Measurements from ENCODE around the gene HOXB9.

HOXB9 gene

DNA sequence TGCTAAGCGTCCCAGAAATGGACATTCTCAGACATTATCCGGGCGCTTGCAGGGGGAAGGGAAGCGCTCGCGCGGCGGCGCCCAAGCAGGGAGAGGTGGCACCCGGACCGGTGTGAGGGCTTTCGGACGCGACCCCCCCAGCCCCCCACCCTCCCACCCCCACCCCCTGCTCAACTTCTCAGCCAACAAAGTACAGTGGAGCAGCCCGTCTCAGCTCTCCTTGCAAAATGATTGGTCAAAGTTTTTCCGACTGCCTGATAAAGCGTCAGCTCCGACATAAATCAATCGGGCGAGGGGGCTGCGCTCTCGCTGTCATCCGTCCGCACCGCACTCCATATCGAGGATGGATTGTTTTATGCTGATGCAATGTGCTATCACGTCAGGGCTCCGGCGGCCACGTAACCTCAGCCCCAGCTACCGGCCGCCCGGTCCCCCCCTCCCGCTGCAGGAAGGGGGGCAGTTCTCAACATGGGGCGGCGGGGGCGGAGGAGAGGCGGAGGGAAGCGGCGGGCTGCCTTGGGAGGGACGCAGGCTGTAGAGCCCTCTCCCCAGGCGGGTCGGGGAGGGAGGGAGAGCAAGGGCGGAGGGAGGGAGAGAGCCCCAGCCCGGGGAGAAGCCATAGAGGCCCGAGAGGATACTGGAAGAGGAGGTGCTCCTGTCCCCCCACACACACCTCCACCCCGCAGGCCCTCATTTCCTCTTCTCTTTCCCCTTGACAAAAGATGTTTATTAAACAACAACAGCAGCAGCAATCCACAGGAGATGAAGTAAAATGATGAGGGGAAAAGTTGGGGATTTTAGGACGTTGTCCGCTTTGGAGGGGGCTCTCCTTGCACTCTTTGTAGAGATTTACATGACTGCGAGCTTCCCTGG lies at the start of gene HOXB9:
Gene HOXB9 (minus strand): TSS at position 114 of the 873 bp plus-strand sequence. CDS start 89 bp downstream, at position 25.
- DNase-seq (ENCODE audit: low read depth), result peak; percentile 92

DNA sequence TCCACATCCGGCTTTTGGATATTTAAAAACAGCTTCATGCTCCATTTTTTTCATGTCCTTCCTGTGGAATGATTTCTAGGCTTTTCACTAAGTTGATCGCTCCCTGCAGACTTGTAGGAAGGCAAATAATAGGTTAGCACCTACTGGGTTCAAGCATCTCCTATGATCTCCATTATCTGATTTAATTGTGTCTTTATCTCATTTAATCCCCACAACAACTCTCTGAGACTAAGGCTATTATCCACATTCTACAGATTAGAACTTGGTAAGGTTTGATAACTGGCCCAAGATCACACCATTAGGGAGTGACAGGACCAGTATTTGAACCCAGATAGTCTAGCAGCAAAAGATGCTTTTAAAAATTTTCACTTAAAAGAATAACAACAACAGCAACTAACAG lies 46.2 kb upstream of the HOXB9 start:
- DNase-seq (ENCODE audit: low read depth), result no peak

DNA sequence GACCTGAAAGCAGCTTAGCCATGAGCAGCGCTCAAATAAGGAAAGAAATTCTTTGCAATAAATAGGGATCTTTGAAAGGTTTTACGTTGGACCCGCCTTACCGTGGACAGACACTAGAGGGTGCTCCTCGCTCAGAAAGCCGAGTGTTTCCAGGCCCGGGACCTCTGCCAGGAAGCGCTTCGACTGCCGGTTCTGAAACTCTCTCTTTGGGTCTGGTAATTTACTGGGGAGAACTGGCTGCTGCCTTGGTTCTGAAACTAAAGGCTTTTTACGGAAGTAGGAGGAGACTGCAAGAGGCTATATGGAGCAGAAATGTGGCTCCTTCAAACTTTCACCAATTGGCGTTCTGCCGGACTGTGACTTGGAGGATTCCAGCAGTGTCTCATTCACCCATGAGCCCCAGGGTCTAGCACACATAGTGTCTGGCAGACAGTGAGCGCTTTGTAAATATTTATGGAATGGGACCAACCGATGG lies 45.6 kb upstream of the HOXB9 start:
- DNase-seq (ENCODE audit: low read depth), result peak; percentile 54

DNA sequence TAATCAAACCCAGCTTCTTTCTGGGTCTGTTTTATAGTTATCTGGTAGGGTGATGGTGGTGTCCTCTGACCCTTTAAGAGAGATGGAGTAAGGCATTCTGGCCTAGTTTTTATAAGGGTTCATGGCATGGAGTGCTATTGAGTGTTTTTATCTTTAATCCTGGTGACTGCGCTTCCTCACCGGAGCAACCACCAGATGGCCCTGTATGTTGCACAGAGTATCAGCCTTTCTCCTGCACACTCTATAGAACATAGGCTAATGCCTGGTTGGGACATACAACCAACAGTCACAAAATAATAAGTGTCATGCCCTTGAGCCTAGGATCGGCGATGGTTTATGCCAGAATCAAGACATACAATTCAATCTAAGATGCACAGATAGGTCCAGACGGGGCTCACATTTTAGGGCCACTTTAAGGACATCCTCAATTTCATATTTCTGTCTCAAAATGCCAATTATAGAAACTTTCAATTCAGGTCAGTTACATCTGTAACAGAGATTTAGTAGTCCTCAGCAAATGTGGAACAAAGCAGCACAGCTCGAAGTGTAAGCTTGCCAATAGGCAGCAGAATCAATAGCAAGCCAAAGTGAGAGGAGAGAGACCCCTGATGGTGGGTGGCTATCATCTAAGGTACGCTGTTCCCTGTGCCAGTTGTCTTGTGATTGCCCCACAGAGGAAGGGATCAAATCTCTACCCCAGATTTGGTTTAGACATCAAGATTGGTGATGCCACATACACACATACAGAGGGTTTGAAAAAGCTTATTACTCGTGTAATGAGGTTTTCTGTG lies 37.2 kb upstream of the HOXB9 start:
- no peak for DNase-seq (ENCODE audit: low read depth)

DNA sequence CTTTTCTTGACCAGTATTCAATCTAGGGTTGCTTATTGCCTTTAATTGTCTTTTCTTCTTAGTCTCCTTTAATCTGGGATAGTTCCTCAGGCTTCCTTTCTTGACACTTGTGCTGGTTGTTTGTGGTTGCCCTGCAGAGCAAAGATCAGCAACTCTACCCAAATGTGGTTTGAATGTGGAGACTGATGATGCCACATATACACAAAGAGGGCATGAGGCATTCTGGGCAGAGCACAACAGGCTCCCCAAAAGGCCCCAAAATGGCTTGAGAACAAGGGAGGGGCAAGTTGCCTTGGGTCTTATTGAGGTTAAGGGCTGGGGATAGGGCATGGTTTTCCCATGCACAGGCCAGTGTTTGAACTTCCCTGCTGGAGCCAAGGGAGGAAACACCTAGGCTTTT lies 29.8 kb upstream of the HOXB9 start:
- no peak for DNase-seq (ENCODE audit: low read depth)

DNA sequence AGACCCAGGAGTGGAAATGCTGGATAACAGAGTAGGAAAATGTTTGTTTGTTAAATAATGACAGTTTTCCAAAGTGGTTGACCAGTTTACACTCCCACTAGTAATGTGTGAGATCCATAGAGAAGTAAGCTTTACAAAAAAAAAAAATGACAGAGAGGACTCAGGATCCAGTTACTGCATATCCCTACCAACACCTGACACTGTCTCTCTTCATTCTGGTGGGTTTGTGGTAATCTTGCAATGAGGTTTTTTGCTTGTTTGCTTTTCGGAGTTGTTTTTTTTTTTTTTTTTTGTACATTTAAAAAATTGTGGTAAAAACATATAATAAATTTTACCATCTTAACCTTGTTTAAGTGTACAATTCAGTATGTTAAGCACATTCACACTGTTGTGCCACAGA lies 23.6 kb upstream of the HOXB9 start:
- no peak for DNase-seq (ENCODE audit: low read depth)

DNA sequence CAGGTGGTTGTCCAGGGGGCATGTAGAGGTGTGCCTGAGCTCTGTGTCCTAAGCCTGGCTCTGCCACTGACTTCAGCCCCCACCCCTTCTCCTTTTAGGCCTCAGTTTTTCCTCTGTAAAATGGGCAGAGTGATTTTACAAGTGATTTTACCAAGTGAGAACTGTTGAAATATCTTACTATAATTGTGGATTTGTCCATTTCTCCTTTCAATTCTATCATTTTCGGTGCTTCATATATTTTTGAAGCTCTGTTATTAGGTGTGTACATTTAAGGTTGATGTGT lies 21.7 kb upstream of the HOXB9 start:
- no peak for DNase-seq (ENCODE audit: low read depth)

DNA sequence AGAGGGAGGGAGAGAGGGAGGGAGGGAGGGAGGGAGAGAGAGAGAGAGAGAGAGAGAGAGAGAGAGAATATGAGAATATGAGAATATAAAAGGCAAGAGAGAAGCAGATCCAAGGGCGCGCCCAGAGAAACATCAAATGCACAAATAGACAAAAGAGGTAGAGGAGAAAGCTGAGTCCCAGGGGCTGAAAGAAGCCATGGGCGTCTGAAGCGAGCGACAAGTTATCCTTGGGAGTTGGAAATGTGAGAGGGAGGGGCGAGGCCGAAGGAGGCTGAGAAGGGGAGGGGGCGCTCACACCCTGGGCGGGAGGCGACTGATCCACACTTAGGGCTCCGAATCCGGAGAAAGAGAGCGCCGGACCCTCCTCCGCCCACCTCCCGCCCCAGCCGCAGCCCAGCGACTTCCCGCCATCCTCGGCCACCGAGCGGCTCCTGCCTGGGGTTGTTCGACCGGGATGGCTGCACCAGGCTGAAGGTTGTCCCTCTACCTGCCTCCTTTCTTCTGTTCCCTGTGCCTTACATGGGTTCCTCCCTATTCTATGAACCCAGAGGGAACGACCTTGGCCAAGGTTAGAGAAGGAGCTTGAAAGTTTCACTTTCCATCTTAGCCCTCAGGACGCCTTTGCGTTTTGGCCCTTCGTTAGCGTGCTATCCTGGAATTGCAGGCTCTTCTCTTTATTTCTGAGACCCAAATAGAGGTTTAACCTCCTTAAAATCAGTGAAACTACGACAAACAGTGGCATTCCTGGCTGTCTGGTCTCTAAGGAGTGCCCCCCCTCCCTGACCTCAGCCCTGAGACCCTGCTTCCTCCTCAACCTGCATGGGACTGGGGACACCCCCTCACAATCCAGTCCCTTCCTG lies 21.2 kb upstream of the HOXB9 start:
- DNase-seq (ENCODE audit: low read depth), result no peak

DNA sequence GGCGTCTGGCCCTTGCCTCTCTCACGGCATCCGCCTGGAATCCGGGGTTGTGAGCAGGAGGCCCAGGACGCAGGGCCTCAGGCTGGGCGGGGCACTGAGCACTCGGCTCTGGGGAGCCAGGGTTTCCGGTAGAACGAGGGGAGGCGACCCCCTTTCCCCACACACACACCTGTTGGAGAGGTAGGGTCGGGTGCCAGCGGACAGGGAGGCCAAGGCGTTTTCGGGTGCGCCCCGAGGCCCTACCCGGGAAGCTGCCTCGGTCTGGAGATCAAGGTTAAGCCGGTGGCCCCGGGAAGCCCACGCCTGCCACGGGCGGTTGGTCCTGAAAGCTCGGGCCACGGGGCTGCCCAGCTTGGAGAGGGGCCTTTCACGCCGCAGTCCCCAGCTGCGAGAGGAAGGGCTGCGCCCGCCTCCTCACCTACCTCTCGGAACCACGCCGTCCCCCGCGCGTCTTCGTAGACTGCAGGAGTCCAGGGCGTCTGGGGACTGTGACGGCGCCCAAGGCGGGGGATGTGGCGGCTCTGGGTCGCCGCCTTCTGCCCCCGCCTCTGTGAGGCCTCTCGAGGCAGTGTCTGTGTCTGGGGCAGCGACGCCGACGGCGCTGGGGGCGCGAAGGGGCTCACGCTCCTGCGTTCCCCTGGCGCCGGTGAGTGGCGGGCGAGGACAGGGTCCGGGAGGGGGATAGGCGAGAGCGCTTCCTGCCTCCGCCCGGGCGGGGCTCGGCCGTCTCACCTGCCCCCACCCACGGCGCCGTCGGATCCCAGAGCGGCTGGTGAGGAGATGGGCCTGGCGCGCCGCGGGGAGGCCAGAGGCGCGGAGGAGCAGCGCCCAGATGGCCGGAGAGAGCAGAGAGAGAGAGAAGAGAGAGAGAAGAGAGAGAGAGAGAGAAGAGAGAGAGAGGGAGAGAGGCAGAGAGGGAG lies 20.3 kb upstream of the HOXB9 start:
- no peak for DNase-seq (ENCODE audit: low read depth)

DNA sequence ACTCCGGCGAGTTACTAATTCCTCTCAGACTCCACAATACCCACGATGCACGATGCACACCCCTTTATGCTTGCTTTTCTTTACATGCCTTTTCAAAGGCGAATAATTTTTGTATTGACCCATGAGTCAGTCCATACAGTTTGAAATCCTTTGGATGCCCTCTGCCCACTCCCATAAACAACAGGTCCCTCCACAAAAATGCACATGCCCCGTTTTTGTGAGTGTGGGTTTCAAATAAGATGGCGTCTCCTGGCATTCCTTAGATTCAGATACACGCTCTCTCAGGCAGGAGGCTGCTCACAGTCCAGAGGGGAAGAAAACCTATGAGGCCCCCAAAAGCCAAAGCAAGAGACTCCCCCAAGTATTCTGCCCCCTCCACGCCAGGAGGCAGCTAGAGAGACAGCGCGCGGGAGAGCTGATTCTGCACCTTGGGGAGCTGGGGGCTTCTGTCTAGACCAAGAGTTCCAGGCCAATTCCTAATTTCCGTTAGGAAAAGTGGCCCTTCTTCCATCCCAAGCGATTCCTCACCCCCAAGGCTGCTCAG lies 19.6 kb upstream of the HOXB9 start:
- DNase-seq (ENCODE audit: low read depth), result no peak

DNA sequence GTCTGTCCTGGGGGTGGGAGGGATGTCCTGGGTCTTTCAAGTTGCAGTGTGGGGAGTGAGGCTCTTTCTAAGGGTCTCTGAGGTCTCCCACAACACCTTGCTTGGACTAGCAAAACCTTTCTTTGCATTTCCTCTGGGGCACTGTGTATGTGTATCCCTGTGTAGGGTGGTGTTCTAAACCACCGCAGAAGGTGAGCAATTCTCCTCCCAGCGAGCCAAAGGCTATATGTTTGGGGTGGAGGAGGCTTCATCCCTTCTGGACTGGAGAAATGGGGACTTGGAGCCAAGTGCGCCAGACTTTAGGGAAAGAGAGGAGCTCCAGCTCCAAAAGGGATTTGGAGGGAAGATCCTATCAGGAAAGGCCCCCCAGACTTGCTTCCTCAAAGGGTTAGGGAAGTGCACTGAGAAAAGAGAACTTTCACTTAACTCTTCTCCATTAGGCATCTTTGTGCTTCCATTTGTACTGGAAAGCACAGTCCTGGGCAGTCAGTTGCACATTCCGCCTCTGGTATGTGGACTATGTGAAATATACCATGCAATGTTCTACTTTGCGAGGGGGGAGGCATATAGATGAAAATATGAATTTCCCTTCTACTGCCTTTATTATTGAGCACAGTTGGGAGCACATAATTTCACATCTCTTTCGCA lies 18.9 kb upstream of the HOXB9 start:
- DNase-seq (ENCODE audit: low read depth), result no peak

DNA sequence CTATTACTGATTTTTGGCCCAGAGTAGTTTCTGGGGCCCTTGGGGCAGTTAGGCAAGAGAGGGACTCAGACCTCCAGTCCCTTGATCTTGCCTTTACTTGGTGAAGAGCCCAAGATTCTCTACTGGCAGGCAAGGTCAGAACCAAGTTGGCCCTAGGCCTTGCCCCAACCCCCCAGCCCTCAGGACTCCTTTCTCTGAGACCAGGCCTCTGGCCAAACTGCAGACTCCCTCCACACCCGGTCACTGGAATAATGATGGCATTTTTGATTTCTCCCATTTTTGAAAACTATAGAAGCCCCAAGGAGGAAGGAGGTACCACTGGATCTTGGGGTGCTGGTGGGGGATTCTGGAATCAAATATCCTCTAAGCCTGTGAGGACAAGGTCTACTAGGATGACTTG lies 18.0 kb upstream of the HOXB9 start:
- DNase-seq (ENCODE audit: low read depth), result no peak

DNA sequence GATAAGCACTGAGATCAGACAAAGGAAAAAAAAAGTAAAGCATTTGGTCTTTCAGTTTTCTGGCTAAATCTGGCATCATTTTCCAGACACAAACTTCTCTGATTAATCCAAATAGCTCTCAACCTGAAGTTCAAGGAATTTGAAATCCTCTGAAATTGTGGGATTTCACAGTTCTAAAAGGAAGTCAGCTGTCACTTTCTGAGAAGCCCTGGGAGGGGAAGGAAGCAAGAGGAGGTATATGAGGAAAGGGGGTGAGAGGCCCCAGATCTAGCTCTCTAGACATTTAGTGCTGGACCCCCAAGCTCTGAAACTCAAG lies 17.5 kb upstream of the HOXB9 start:
- DNase-seq (ENCODE audit: low read depth), result no peak

DNA sequence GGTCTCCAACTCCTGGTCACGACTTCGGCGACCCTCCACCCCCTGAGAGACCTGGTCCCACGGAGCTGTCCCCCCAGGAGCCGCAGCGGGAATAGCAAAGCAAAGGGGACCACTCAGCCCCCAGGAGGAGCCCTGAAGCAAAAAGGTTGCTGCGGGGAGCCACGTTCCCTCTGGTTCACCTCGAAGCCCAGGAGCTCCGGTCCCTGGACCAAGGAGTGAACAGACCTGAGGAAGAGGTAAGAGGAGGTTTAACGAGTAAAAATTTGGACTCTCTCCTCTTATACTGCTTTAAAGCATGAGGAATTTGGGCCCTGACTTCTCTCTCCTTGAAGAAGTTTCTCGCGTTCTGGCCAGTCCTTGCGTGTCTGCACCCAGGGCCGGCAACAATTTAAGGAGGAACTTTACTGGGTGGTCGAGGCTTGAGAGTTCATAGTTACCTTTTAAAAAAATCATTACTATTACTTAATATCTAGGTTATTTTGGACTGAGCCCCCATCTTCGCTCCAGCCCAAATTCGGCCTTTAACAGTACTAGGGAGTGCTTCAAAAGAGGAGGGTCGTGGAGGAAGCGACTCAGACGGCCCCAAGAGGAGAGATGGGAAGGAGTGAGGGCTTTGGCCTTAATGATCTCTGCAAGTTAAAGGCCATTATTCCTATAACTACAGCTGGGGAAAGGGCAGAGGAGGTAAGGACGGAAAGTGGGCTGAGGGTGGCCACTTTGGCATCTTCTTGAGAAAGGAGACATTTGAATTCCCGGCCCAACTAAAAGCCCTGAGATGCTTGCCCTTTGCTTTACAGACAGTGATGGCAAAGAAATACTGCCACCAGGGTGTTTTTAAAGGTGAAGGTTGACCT lies 16.9 kb upstream of the HOXB9 start:
- no peak for DNase-seq (ENCODE audit: low read depth)

DNA sequence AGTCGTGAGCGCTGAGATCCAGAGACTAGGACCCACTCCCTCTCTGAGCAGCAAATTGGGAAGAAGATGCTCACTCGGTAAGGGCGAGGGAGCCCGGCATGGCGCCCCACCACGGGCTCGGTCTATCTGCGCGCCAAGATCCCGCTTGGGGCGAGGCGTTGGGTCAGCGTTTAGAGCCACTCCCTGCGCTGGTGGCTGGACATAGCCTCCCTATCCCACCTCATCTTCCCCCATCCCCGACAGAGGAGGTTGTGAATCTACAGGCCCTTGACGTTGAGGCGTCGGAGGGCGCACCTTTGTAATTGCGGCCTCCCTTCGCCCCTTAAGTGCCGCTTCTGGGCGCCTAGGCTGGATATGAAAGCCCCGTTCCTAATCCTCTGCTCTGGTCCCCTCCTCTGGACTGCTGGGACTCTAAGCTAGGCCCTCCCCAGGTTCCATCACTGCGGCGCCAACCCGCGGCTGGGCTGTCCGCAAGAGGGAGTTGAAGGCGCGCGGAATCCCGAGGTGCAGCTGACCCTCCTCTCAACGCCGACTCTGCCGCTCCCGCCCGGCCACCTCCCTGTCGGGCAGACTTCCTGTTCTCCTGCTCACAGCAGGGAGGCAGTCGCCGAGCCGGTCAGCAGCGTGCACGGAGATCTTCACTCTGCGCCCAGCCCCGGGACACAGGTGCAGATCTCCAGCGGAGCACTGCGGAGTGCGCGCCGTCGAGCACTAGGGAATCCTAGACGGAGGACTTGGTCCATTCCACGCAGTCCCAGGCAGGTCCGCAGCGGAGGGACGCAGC lies 16.1 kb upstream of the HOXB9 start:
- DNase-seq (ENCODE audit: low read depth), result no peak

DNA sequence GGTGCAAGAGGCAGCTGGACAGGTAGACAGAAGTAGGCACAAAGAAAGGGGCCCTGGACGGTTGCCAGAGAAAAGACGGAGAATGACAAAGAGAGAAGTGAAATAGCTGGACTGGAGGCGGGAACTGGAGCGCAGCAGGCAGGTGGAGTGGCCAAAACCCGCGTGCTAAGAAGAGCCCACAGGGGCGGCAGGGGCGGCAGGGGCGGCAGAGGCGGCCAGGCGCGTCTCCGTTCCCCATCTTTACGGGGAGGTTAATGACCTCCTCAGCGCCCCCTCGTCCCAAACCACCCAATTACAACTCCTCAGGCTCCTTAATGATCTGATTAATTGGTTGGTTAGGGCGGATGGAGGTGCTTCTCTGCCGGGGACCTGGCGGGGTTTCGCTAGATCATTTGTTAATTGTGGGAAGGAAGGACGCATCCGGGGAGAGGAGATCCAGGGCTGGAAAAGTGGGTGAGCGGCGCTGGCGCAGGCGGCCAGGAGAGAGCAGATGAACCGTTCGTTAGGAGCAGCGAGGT lies 15.4 kb upstream of the HOXB9 start:
- no peak for DNase-seq (ENCODE audit: low read depth)

DNA sequence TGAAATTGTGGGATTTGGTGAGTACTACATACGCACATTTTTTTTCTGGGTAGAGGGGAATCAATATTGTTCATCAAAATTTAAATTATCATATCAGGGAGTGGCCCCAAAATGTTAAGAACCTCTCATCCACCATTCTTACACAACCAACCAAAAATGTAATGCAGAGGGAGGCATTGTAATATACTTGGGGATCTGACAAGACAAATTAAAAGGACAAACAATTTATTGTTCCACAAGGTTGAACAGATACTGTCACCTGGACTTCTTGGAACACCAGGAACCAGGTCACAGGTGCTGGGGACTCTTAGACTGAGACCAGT lies 14.7 kb upstream of the HOXB9 start:
- DNase-seq (ENCODE audit: low read depth), result no peak

DNA sequence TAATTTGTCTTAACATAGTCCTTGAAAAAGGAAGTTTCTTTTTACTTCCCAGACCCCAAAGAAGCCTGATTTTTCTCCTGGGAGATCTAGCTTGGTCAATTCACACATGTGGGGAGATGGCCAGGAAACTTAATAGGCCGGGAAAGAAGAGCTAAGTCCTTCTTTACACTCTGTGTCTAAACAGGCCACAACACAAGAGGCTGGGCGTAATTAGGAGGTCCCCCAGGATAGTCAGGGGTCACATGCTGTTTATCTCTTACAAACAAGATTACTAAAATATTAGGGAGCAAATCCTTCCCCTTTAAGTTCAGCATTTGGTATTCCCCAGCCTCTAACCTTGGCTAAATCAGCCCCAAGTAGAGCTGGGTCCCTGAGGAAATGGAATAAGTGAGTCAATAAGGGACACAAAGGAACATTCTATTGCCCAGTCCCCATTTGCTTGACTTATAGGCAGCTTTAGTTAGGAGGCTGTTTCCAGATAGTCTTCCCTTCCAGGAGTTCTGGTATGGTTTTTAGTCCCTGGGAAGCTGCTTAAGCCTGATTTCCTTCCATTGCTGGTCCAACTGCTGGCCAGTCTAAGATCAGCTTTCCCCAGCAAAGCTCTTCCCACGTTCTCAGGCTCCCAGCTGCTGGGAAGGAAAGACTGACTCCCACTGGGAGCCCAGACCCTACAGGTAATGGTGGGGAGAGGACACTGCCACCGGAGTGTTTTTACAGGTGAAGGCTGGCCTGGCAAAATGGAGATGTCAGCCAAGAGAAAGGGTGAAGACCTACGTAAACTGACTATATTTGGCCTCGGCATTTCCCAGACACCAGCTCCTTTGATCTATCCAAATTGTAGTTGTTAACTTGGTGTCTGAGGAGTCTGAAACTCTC lies 14.1 kb upstream of the HOXB9 start:
- no peak for DNase-seq (ENCODE audit: low read depth)

All from amniotic epithelial cell (primary cell).